ENCODE results near the gene SPIRE1. TPM values are rescaled to one million over a fixed set of nuclear protein-coding genes. Genes with fewer than 3 reads are reported as not detected.

Gene SPIRE1
- total RNA-seq, 2 donors from 2014 or later, result 21.9 to 23.6 TPM

GRCh38 chr18:12421732-12422131 is 236.2 kb downstream of the SPIRE1 start:
- Histone ChIP-seq H3K27ac (no peak overlapping the region), H3K36me3 (no peaks in the 10 kb centered on the region), H3K9me3 (no peaks in the 10 kb centered on the region), H3K4me3 (no peak overlapping the region), H3K4me1 (replicated peaks) (no peaks in the 10 kb centered on the region), H3K27me3 (replicated peaks; ENCODE audit: insufficient read depth) (no peaks in the 10 kb centered on the region)
- no peak for TF ChIP-seq POLR2AphosphoS5 (IDR thresholded peaks at IDR 0.05)
- TF ChIP-seq, protein P1, sequence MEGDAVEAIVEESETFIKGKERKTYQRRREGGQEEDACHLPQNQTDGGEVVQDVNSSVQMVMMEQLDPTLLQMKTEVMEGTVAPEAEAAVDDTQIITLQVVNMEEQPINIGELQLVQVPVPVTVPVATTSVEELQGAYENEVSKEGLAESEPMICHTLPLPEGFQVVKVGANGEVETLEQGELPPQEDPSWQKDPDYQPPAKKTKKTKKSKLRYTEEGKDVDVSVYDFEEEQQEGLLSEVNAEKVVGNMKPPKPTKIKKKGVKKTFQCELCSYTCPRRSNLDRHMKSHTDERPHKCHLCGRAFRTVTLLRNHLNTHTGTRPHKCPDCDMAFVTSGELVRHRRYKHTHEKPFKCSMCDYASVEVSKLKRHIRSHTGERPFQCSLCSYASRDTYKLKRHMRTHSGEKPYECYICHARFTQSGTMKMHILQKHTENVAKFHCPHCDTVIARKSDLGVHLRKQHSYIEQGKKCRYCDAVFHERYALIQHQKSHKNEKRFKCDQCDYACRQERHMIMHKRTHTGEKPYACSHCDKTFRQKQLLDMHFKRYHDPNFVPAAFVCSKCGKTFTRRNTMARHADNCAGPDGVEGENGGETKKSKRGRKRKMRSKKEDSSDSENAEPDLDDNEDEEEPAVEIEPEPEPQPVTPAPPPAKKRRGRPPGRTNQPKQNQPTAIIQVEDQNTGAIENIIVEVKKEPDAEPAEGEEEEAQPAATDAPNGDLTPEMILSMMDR (IDR thresholded peaks at IDR 0.05), result no peak
- TF ChIP-seq POLR2A (IDR thresholded peaks at IDR 0.05), result no peak
- DNase-seq (ENCODE audit: low spot score), result no peak
- intact Hi-C loops (cut with DNase I), result no loop called here
- 78% methylated on average over 5 of the region's 5 CpGs for WGBS

DNA sequence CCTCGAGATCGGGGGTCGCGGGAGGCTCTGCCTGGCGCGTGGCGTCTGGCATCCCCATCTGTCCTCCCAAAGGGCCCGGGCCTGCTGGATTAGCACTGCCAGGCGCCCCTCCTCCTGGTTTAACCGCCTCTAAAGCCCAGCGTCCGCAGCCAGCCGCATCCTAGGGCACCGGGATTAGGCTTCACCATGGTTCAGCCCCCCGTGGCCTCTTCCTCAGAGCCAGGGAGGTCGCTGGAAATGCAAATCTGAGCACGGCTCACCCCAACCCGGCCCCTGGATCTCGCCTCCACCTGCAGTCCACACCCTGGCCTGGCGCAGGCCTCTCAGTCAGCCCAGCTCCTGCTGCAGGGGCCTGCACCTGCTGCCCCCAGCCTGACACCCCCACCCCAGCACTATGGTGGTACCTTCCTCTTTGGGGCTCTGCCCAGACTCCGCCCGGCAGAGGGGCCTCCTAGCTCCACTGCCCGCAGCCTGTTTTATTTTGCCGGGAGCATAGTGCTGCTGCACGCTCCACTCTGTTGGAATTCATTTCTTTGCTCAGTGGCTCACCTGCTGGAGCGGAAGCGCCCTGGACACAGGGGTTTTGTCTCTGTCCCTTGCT is 237.0 kb downstream of the SPIRE1 start:
- Histone ChIP-seq H3K27me3 (replicated peaks; ENCODE audit: insufficient read depth) (no peaks in the 10 kb centered on the region), H3K4me1 (replicated peaks) (no peaks in the 10 kb centered on the region), H3K4me3 (peak overlapping the region; percentile 41 to 45), H3K36me3 (no peaks in the 10 kb centered on the region), H3K9me3 (no peaks in the 10 kb centered on the region), H3K27ac (no peak overlapping the region)
- DNase-seq (ENCODE audit: low spot score), result no peak
- 33% methylated on average over 18 of the region's 27 CpGs for WGBS
- TF ChIP-seq POLR2AphosphoS5 (IDR thresholded peaks at IDR 0.05), result no peak
- no peak for TF ChIP-seq POLR2A (IDR thresholded peaks at IDR 0.05)
- TF ChIP-seq, protein P1 (IDR thresholded peaks at IDR 0.05), result no peak
- intact Hi-C loops (cut with DNase I), result no loop called here

DNA sequence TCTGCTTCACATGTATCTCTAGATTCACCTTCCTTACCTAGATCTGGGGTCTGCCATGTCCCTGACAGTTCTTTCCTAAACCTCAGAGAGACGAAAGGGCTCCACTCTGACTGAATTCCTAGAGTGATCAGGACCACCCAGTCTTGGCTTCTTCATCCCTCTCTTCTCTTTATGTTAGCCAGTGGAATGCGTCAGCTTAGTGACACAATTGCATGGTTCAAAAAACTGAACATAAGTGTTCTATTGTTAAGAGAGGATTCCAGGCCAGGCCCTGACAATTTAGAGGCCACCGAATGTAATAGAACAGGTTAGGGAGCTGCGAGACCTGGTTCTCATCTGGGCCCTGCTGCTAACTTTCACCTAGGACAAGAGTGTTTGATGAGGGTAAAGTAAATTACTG is 240.2 kb downstream of the SPIRE1 start:
- H3K4me1 ChIP-seq (replicated peaks), result no peaks in the 10 kb centered on the region
- intact Hi-C loops (cut with DNase I), result no loop called here
- H3K4me3 ChIP-seq, result no peak overlapping the region
- DNase-seq (ENCODE audit: low spot score), result no peak
- WGBS, result 75% methylated on average over 4 of the region's 4 CpGs
- no peak overlapping the region for H3K27ac ChIP-seq
- no peaks in the 10 kb centered on the region for H3K36me3 ChIP-seq
- H3K27me3 ChIP-seq (replicated peaks; ENCODE audit: insufficient read depth), result no peaks in the 10 kb centered on the region
- TF ChIP-seq POLR2A (IDR thresholded peaks at IDR 0.05) (no peak), POLR2AphosphoS5 (IDR thresholded peaks at IDR 0.05) (no peak)
- TF ChIP-seq, protein P1 (IDR thresholded peaks at IDR 0.05), result no peak
- H3K9me3 ChIP-seq, result no peaks in the 10 kb centered on the region

DNA sequence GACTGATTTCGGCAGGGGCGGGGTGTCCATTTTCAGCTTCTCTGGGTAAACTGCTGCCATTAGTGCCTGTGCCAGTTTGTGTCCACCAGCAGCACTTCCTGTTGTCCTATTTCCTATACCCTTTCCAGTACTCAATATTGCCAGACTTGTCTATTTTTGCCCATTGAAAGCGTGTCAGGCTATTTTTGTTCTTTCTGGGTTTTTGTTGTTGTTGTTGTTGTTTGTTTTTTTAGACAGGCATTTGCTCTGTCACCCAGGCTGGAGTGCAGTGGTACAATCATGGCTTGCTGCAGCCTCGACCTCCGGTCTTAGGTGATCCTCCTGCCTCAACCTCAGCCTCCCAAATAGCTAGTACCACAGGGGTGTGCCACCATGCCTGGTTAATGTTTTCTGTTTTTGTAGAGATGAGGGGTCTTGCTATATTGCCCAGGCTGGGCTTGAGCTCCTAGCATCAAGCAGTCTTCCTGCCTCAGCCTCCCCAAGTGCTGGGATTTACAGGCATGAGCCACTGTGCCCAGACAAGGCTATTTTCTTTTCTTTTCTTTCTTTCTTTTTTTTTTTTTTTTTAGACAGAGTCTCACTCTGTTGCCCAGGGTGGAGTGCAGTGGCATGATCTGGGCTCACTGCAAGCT is 241.7 kb downstream of the SPIRE1 start:
- Histone ChIP-seq H3K4me3 (no peak overlapping the region), H3K36me3 (no peaks in the 10 kb centered on the region), H3K27me3 (replicated peaks; ENCODE audit: insufficient read depth) (no peaks in the 10 kb centered on the region), H3K4me1 (replicated peaks) (no peaks in the 10 kb centered on the region), H3K27ac (peak overlapping the region in 1 of 2 donors; percentile 2), H3K9me3 (no peaks in the 10 kb centered on the region)
- no peak for TF ChIP-seq POLR2AphosphoS5 (IDR thresholded peaks at IDR 0.05)
- TF ChIP-seq, protein P1 (IDR thresholded peaks at IDR 0.05), result no peak
- TF ChIP-seq POLR2A (IDR thresholded peaks at IDR 0.05), result no peak
- DNase-seq (ENCODE audit: low spot score), result no peak
- 91% methylated on average over 5 of the region's 5 CpGs for WGBS
- intact Hi-C loops (cut with DNase I), result no loop called here

DNA sequence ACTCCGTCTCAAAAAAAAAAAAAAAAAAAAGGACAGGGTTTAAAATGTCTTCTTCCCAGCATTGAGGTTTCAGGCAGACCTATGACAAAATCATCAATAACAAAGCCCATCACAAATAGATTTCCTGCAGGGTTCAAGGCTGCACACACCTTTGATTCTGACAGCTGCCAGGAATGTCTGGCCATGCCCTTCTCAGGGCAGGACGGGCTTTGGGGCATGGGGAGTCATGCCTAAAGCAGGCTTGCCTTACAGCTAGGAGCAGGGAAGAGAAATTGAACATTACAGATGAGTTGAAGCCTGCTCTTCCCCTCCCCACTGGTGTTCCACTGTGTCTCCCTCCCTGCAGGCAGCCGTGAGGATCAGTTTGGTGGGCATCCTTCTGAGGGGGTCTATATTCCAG is 246.5 kb downstream of the SPIRE1 start:
- intact Hi-C loops (cut with DNase I), result no loop called here
- TF ChIP-seq POLR2A (IDR thresholded peaks at IDR 0.05) (no peak), POLR2AphosphoS5 (IDR thresholded peaks at IDR 0.05) (no peak)
- TF ChIP-seq, protein P1 (IDR thresholded peaks at IDR 0.05), result no peak
- Histone ChIP-seq H3K9me3 (no peaks in the 10 kb centered on the region), H3K4me3 (no peak overlapping the region), H3K27me3 (replicated peaks; ENCODE audit: insufficient read depth) (no peaks in the 10 kb centered on the region), H3K4me1 (replicated peaks) (no peaks in the 10 kb centered on the region), H3K36me3 (no peaks in the 10 kb centered on the region), H3K27ac (no peak overlapping the region)
- DNase-seq (ENCODE audit: low spot score), result no peak
- WGBS, result 94% methylated on average over 3 of the region's 3 CpGs

All from prostate gland (tissue), 2 donors.